Kidney epithelial cell (primary cell): ENCODE measurements around the gene ATP10B. TPM values are rescaled to one million over a fixed set of nuclear protein-coding genes. Genes with fewer than 3 reads are reported as not detected.
A peak's percentile ranks its signal among the peaks of the same experiment; 100 is the strongest.

Source experiments
- DNase-seq: peaks from one replicate; pipeline ENCODE4 v3.0.0-alpha.2; 2010; ENCODE audit warnings: low read depth
- H3K27me3 ChIP-seq: 2 replicates; pipeline ENCODE4 v1.6.0; 2011; ENCODE audit warnings: low read length; ENCODE audit not compliant: control insufficient read depth, insufficient read depth
- H3K36me3 ChIP-seq: 2 replicates; pipeline ENCODE4 v1.5.1; 2011; ENCODE audit warnings: low read length; ENCODE audit not compliant: control insufficient read depth, insufficient read depth
- H3K4me3 ChIP-seq: 2 replicates; pipeline ENCODE4 v1.5.1; 2011; ENCODE audit warnings: low read depth, mild to moderate bottlenecking, control low read depth, low read length
- total RNA-seq: library from RNA; depleted of rRNA; stranded (reverse); fragments of >200 nt; gene quantifications from 2 replicates; pipeline ENCODE4 v1.2.3, GENCODE V29; 2015
- TF ChIP-seq, protein P1 (sequence below): IDR thresholded peaks from 2 replicates; pipeline ENCODE4 v1.5.1; 2011; ENCODE audit warnings: mild to moderate bottlenecking, moderate library complexity, low read length, control low read depth, inconsistent platforms; ENCODE audit not compliant: insufficient read depth, poor library complexity, severe bottlenecking

The ATP10B gene
- total RNA-seq, 1 donor from 2014 or later = not detected

DNA sequence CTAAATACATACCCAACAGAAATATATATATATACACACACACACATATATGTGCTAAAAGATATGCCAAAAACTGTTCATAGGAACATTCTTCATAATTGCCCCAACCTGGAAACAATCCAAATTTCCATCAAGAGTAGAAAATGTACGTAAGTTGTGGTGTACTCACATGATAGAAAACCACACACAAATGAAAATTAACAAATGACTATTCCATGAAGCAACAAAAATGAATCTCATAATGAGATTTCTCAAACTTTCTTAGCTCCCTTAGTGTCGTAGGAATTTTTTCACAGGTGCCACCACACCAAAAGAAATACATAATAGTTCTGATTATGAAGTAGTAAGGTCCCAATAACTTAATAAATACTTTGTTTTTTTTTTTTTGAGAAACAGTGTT, 7.8 kb downstream of the ATP10B start:
- no peaks in the 10 kb centered on the region for H3K36me3 ChIP-seq
- DNase-seq = no peak
- TF ChIP-seq, protein P1, sequence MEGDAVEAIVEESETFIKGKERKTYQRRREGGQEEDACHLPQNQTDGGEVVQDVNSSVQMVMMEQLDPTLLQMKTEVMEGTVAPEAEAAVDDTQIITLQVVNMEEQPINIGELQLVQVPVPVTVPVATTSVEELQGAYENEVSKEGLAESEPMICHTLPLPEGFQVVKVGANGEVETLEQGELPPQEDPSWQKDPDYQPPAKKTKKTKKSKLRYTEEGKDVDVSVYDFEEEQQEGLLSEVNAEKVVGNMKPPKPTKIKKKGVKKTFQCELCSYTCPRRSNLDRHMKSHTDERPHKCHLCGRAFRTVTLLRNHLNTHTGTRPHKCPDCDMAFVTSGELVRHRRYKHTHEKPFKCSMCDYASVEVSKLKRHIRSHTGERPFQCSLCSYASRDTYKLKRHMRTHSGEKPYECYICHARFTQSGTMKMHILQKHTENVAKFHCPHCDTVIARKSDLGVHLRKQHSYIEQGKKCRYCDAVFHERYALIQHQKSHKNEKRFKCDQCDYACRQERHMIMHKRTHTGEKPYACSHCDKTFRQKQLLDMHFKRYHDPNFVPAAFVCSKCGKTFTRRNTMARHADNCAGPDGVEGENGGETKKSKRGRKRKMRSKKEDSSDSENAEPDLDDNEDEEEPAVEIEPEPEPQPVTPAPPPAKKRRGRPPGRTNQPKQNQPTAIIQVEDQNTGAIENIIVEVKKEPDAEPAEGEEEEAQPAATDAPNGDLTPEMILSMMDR = no peak
- no peaks in the 10 kb centered on the region for H3K27me3 ChIP-seq
- no peak overlapping the region for H3K4me3 ChIP-seq

DNA sequence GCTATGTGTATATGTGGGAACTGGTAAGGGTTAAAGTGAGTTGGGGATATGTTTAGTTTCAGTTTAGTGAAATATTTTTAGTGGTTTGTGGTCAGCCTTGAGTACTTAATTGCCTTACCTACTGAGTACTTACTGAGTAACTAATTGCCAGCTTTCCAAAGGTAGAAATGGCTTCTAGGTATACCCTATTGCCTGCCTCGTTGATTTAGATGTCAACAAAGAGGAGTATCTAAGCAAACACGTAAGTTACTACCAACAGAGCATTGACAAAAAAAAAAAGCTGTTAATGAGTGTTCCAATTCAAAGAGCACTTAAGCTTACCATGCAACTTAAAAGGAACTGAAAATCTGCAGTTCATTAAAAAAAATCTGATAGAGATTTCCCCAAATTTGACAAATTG, 8.8 kb downstream of the ATP10B start:
- H3K4me3 ChIP-seq = no peak overlapping the region
- TF ChIP-seq, protein P1 = no peak
- no peaks in the 10 kb centered on the region for H3K36me3 ChIP-seq
- peak; percentile 65 for DNase-seq
- no peaks in the 10 kb centered on the region for H3K27me3 ChIP-seq

DNA sequence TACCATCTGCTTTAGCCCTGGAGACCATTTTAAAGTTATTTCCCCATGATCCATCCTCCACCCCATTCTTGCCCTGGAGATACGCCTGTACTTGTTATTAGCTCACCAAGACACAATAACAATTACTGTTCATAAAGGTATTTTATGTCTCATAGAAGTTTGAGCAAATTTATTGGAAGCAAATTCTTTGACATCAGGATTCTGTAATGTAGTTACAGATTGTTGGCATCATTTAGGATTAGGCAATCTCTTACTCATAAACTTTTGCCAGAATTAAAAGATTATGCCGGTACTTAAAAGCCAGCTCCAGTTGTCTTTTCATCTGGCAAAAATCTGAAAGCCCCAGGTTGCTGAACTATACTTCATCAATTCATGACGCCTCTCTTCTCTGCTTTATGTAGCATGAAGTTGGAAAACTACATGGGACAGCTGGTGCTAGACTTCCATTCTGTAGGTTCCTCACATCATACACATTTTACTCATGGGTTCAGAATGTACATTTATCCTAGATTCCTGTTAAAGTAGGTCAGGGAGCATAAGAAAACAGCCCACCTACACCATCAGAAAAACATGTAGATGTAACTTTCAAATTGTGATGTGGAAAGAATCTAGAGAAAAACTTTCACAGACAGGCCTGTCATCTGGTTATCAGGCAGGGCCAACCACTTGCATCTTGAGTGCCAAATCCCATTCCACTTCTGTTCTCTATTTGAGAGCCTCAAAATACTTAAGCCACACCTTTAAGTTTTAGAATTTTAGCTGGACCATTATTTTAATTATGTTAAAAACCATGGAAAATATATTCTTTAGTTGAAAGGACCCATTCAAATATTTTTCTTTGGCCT, 14.0 kb downstream of the ATP10B start:
- no peak overlapping the region for H3K4me3 ChIP-seq
- TF ChIP-seq, protein P1 = no peak
- no peak for DNase-seq
- H3K27me3 ChIP-seq = no peaks in the 10 kb centered on the region
- no peaks in the 10 kb centered on the region for H3K36me3 ChIP-seq

DNA sequence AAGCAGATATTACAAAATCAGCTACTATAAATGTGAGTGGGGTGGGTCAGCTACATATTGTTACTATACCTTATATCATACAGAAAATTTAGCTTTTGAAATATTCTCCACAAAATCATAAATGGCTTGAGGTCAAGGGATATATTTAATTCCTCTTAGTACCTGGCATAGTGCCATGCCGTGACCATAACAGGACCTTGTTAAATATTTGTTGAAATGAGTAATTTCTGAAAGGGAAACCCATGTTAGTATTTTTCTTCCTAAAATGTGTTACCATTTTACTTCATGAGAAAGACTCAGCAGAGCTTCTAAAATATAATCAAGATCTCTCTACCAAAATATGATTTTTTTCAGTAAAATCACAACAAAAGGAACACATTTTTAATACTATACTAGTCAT, 14.8 kb downstream of the ATP10B start:
- no peak for DNase-seq
- no peaks in the 10 kb centered on the region for H3K27me3 ChIP-seq
- TF ChIP-seq, protein P1 = no peak
- H3K4me3 ChIP-seq = no peak overlapping the region
- no peaks in the 10 kb centered on the region for H3K36me3 ChIP-seq

DNA sequence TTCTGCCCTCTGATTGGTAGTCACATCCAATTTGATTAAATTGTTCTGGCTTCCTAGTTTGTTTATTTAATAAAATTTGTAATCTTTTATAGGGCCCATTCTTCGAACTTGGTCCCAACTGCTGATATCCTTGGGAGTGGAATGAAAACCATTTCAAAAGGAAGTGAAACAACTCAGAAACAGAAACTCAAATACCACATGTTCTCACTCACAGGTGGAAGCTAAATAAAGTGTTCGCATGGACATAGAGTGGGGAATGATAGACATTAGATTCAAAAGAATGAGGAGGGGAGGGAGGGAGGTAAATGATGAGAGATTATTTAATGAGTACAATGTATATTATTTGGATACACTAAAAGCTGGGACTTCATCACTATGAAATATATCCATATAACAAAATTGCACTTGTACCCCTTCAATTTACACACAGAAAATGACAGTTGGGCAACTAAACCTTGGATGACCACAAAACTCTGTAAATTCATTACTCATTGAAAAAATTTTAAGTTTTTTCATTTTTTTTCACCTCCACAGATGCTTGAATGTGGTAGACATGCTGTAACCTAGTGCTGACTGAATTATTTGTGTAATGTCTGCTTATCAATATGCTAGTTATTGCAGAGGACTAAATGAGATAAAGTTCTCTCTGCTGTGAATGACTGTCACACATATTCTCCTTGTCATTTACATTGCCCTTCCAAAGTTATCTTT, 16.0 kb downstream of the ATP10B start:
- H3K4me3 ChIP-seq = no peak overlapping the region
- DNase-seq = no peak
- no peaks in the 10 kb centered on the region for H3K27me3 ChIP-seq
- TF ChIP-seq, protein P1 = no peak
- no peaks in the 10 kb centered on the region for H3K36me3 ChIP-seq
